Gastroesophageal sphincter (tissue), 4 donors: Measurements from ENCODE around the gene LRRC37A. TPM values are rescaled to one million over a fixed set of nuclear protein-coding genes. Genes with fewer than 3 reads are reported as not detected.
"Not testable (repeated sequence)": the region's sequence is repeated elsewhere in the genome, so short reads cannot be mapped to it uniquely, and the experiment has no call there.

Experiments used
- ATAC-seq: fragments of 150-250 bp; one replicate; pipeline ENCODE4 v1.9.1; 2016; ENCODE audit warnings: mild to moderate bottlenecking, moderate library complexity
- H3K27ac ChIP-seq, 4 donors: fragments of 200-600 bp; sonication (generic) in 3 of 4; 1 replicate in 3 of 4; 2 replicates in 1 of 4; pipeline ENCODE4 v1.5.1; 2016 to 2019
- H3K27me3 ChIP-seq: fragments of 200-600 bp; sonication (generic); one replicate; pipeline ENCODE4 v1.5.1; 2019
- H3K36me3 ChIP-seq, 2 donors: fragments of 200-600 bp; sonication (generic); one replicate each; pipeline ENCODE4 v1.5.1; 2019; ENCODE audit warnings: control low read depth in 1 of 2
- H3K4me1 ChIP-seq, 3 donors: fragments of 200-600 bp; sonication (generic); 1 replicate in 2 of 3; 2 replicates in 1 of 3; pipeline ENCODE4 v1.5.1; 2016 to 2019; ENCODE audit warnings: control low read depth in 2 of 3
- H3K4me3 ChIP-seq, 2 donors: fragments of 200-600 bp; sonication (generic); one replicate each; pipeline ENCODE4 v1.5.1; 2019; ENCODE audit warnings: mild to moderate bottlenecking in 1 of 2, moderate library complexity in 1 of 2
- H3K9me3 ChIP-seq, 3 donors: fragments of 200-600 bp; sonication (generic); one replicate each; pipeline ENCODE4 v1.5.1; 2017 to 2019; ENCODE audit warnings: control low read depth in 2 of 3
- CTCF ChIP-seq, 4 experiments: fragments of 200-600 bp in 2 of 4; fragments of 450-650 bp in 2 of 4; sonication (generic) in 1 of 4; IDR thresholded peaks; one replicate each; pipeline ENCODE4 v1.5.1; 2017 to 2019; ENCODE audit warnings: antibody characterized with exemption in 4 of 4, mild to moderate bottlenecking in 2 of 4, moderate library complexity in 2 of 4
- EP300 ChIP-seq: sonication (generic); formaldehyde crosslinking; IDR thresholded peaks from one replicate; pipeline ENCODE4 v1.6.1; 2017; ENCODE audit warnings: antibody characterized with exemption, mild to moderate bottlenecking
- POLR2A ChIP-seq, 2 donors: fragments of 450-650 bp; IDR thresholded peaks; one replicate each; pipeline ENCODE4 v1.6.1; 2017; ENCODE audit warnings: antibody characterized with exemption in 2 of 2, mild to moderate bottlenecking in 2 of 2, moderate library complexity in 1 of 2
- POLR2AphosphoS5 ChIP-seq: sonication (generic); formaldehyde crosslinking; IDR thresholded peaks from one replicate; pipeline ENCODE4 v1.6.1; 2017; ENCODE audit warnings: antibody characterized with exemption
- WGBS, 2 donors: methylation state at CpG; one replicate each; pipeline ENCODE4 v1.1.5; 2018; ENCODE audit warnings: low coverage in 1 of 2; 5-methylcytosine and 5-hydroxymethylcytosine counted together
- total RNA-seq, 4 donors: library from RNA; depleted of rRNA; stranded (reverse); fragments of >200 nt; gene quantifications; one replicate each; pipeline ENCODE4 v1.1.0, GENCODE V29; 2016

LRRC37A gene
- total RNA-seq: 1 to 10 TPM; 1.1 to 5.1 (median 2.1) TPM

DNA sequence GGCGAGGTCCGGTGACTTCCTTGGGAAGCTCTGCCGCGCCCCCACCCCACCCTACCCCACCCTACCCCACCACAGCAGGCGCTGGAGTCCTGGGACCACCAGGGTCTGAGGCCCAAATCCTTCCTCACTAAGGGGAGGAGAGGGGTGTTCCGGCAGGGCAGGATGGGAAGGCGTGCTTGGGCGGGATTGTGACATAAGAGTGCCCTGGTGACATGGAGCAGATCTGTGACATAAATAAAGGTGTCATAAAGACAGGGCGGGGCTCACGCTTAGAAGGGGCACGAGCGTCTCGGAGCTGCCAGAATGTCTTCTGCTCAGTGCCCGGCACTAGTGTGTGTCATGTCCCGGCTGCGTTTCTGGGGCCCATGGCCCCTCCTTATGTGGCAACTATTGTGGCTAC is at the start of gene LRRC37A:
Gene LRRC37A (plus strand): TSS at position 301 of the 400 bp plus-strand sequence. CDS start 3 bp downstream, at position 304.
- not testable (repeated sequence) for H3K4me3 ChIP-seq, H3K4me1 ChIP-seq, H3K27me3 ChIP-seq, H3K36me3 ChIP-seq, H3K27ac ChIP-seq, ATAC-seq, H3K9me3 ChIP-seq
- WGBS, 2 donors: no CpG with 5 or more reads among the region's 16 CpGs

GRCh38 chr17:46249153-46249552 is 45.8 kb upstream of the LRRC37A start:
- H3K9me3 ChIP-seq, H3K4me1 ChIP-seq, H3K27ac ChIP-seq, H3K27me3 ChIP-seq, ATAC-seq, H3K36me3 ChIP-seq, H3K4me3 ChIP-seq: not testable (repeated sequence)
- 86 to 89% methylated on average over 1 to 3 of the region's 3 CpGs for WGBS, 2 donors

DNA sequence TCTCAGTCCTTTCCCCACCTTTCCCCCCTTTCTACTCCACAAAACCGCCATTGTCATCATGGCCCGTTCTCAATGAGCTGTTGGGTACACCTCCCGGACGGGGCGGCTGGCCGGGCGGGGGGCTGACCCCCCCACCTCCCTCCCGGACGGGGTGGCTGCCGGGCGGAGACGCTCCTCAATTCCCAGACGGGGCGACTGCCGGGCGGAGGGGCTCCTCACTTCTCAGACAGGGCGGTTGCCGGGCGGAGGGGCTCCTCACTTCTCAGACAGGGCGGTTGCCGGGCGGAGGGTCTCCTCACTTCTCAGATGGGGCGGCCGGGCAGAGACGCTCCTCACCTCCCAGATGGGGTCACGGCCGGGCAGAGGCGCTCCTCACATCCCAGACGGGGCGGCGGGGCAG is 42.1 kb upstream of the LRRC37A start:
- 100% methylated on average over 1 of the region's 31 CpGs; no CpG with 5 or more reads in 1 of the 2 donors for WGBS, 2 donors
- ATAC-seq, H3K4me3 ChIP-seq, H3K4me1 ChIP-seq, H3K27ac ChIP-seq, H3K9me3 ChIP-seq, H3K27me3 ChIP-seq, H3K36me3 ChIP-seq: not testable (repeated sequence)

DNA sequence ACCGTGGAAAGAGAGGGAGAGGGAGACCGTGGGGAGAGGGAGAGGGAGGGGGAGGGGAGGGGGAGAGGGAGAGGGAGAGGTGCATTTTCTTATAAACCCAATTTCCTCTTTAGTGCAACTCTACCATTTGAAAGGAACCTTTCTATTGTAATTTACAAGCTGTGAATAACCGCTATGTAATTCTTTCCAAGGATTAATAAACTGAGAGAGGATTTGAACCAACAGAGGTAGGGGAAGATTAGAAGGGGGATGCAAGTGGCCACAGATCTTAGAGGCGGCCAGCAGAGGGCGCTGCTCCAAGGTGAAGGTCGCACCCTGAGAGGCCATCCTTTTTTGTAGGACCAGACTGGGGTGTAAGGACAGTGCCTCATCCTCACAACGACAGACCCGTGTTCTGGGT is 41.2 kb upstream of the LRRC37A start:
- H3K27ac ChIP-seq, H3K9me3 ChIP-seq, H3K4me3 ChIP-seq, H3K36me3 ChIP-seq, H3K27me3 ChIP-seq, H3K4me1 ChIP-seq, ATAC-seq: not testable (repeated sequence)
- peak; percentile 16 to 67 (median 38) for TF ChIP-seq CTCF (IDR thresholded peaks at IDR 0.05)
- 30 to 44% methylated on average over 2 to 6 of the region's 8 CpGs for WGBS, 2 donors

GRCh38 chr17:46254215-46254614 is 40.7 kb upstream of the LRRC37A start:
- not testable (repeated sequence) for H3K36me3 ChIP-seq, H3K4me3 ChIP-seq, H3K27me3 ChIP-seq, ATAC-seq, H3K9me3 ChIP-seq, H3K27ac ChIP-seq, H3K4me1 ChIP-seq
- WGBS, 2 donors: 87 to 100% methylated on average over 2 to 3 of the region's 6 CpGs

- not testable (repeated sequence) for H3K27me3 ChIP-seq, ATAC-seq, H3K4me3 ChIP-seq, H3K27ac ChIP-seq, H3K36me3 ChIP-seq, H3K9me3 ChIP-seq, H3K4me1 ChIP-seq
- WGBS, 2 donors: 100% methylated on average over 1 of the region's 1 CpG; no CpG with 5 or more reads in 1 of the 2 donors
Observed at GRCh38 chr17:46256369-46256768, 38.6 kb upstream of the LRRC37A start.

DNA sequence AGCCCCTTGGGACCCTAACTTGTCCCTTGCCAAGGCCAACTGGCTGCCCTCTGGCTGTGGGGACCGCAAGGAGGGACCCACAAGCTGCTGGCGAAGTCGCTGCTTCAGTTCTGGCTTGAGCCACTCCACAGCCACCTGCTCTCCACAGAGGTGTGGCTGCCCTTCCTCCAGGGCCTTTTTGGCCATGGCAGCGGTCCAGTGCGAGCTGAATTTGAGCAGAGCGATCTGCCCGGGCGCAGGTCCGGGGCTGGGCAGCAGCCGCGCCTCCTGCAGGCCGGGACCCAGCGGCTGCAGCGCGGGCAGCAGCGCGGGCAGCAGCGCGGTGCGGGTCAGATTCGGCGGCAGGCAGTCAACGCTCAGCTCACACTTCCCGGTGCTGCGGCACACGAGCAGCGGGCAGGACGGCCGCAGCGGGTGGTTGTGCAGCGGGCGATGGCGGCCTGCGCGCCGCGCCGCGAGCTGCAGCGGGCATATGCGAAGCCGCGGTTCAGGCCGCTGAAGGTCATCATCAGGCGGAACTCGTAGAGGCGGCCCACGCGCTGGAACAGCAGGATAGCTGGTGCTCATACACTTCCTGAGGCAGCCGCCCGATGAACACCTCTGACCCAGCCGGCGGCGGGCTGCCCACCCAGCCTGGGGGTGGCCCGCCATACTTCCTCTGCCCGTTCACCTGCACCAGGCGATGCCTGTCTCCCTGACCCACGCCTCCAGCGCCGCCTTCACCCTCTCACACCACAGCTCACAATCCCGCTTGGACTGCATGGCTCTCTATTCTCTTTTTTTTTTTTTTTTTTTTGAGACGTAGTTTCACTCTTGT is 34.9 kb upstream of the LRRC37A start:
- 4 to 14% methylated on average over 1 to 7 of the region's 62 CpGs for WGBS, 2 donors
- H3K9me3 ChIP-seq, H3K4me1 ChIP-seq, H3K27me3 ChIP-seq, H3K36me3 ChIP-seq: not testable (repeated sequence)
- peak; percentile 69 for ATAC-seq
- peak overlapping the region in 2 of 4 donors; percentile 14 to 49 for H3K27ac ChIP-seq
- H3K4me3 ChIP-seq: peak overlapping the region; percentile 28 to 44
- TF ChIP-seq CTCF (IDR thresholded peaks at IDR 0.05): peak in 1 of 4 experiments; percentile 41

- no peak for ATAC-seq
- Histone ChIP-seq H3K4me3 (no peak overlapping the region), H3K27ac (no peak overlapping the region), H3K27me3 (no peaks in the 10 kb centered on the region), H3K36me3 (no peaks in the 10 kb centered on the region), H3K4me1 (peaks cover 0 to 9% (median 0%) of the 10 kb centered on the region in 3 donors), H3K9me3 (no peaks in the 10 kb centered on the region)
- TF ChIP-seq POLR2AphosphoS5: no peak
- no peak for TF ChIP-seq EP300
- no peak for TF ChIP-seq POLR2A (IDR thresholded peaks at IDR 0.05)
- no peak for TF ChIP-seq CTCF (IDR thresholded peaks at IDR 0.05)
- WGBS, 2 donors: 90% methylated on average over 7 of the region's 8 CpGs; no CpG with 5 or more reads in 1 of the 2 donors
Observed at GRCh38 chr17:46262271-46262670, 32.7 kb upstream of the LRRC37A start.
